Colonic mucosa (tissue), 4 donors: Measurements from ENCODE around the gene PTGER4. TPM values are rescaled to one million over a fixed set of nuclear protein-coding genes. Genes with fewer than 3 reads are reported as not detected.

ENCODE experiments used
- DNase-seq: peaks from one replicate; pipeline ENCODE4 v3.0.0-alpha.2; 2020
- H3K27ac ChIP-seq: fragments of 200-600 bp; one replicate; pipeline ENCODE4 v1.8.0; 2021
- H3K27me3 ChIP-seq: fragments of 200-600 bp; one replicate; pipeline ENCODE4 v1.8.0; 2021
- H3K36me3 ChIP-seq: fragments of 200-600 bp; one replicate; pipeline ENCODE4 v1.8.0; 2021
- H3K4me1 ChIP-seq: fragments of 200-600 bp; one replicate; pipeline ENCODE4 v1.8.0; 2021; ENCODE audit warnings: mild to moderate bottlenecking
- H3K4me3 ChIP-seq: fragments of 200-600 bp; one replicate; pipeline ENCODE4 v1.8.0; 2021
- H3K9ac ChIP-seq, 2 donors: one replicate each; pipeline ENCODE4 v1.7.0; 2013; ENCODE audit warnings: control low read depth in 2 of 2, low read depth in 2 of 2, low read length in 2 of 2
- H3K9me3 ChIP-seq: fragments of 200-600 bp; one replicate; pipeline ENCODE4 v1.8.0; 2021
- intact Hi-C: fragments of 100-400 bp; cut with DNase I; formaldehyde crosslinking; loops from one replicate; pipeline ENCODE4 v1.14.1; 2022
- total RNA-seq, 2 donors: library from RNA; stranded (reverse); fragmentation: NEBNext Ultra II Directional in 1 of 2; extraction: Animal tissue kit (Norgen Biotek cat#: 25700) in 1 of 2; gene quantifications; one replicate each; pipeline ENCODE4 v1.2.1, GENCODE V29; 2021
- TF ChIP-seq, protein P1 (sequence below): fragments of 200-600 bp; IDR thresholded peaks from one replicate; pipeline ENCODE4 v1.8.0; 2022; ENCODE audit warnings: antibody characterized with exemption, mild to moderate bottlenecking
- donor health status: healthy.
- donor health status: DM: no; HTN: no; CAD: no.
- donor health status: DM: no; HTN: no; CAD: no.

PTGER4 gene
- total RNA-seq, 2 donors from 2014 or later: 28.1 to 53.4 TPM

DNA sequence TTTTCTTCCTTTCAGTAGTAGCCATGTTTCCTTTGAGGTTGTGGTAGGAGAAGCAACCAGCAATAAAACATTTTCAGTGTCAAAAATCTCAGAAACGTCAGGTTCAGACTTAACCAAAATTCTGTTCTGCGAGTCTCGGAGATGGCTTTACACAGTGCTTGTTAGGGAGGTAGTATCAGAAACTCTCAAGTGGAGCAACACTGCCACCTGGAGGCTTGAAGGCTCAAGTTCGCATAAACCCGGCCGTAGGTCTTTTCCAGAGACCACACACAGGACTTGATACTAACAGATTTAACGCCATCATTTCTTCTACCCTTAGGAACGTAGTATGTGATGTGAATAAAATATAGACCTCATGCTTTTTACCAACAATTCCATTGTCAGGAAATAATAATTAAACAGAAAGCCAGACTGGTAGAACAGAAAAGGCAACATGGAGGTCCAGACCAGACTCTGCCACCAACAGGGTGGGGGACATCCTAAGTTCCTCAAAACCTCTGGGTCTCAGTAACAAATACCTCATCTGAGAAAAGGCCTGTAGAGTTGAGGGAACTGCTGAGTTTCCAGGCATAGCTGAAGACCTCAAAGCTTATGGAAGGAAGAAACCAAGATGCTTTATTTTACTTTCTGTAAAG lies 8.5 kb downstream of the PTGER4 start:
- Histone ChIP-seq H3K36me3 (peaks cover 14% of the 10 kb centered on the region), H3K9ac (peak overlapping the region in 1 of 2 donors; percentile 14), H3K27ac (peak overlapping the region; percentile 18), H3K4me1 (peaks cover 6% of the 10 kb centered on the region), H3K27me3 (no peaks in the 10 kb centered on the region), H3K9me3 (no peaks in the 10 kb centered on the region), H3K4me3 (no peak overlapping the region)
- intact Hi-C loops: loop anchor here (5.0 to 10.0 kb wide), 3 partner anchors 663 to 1106 kb away; no protein-coding TSS in a partner anchor
- TF ChIP-seq, protein P1, sequence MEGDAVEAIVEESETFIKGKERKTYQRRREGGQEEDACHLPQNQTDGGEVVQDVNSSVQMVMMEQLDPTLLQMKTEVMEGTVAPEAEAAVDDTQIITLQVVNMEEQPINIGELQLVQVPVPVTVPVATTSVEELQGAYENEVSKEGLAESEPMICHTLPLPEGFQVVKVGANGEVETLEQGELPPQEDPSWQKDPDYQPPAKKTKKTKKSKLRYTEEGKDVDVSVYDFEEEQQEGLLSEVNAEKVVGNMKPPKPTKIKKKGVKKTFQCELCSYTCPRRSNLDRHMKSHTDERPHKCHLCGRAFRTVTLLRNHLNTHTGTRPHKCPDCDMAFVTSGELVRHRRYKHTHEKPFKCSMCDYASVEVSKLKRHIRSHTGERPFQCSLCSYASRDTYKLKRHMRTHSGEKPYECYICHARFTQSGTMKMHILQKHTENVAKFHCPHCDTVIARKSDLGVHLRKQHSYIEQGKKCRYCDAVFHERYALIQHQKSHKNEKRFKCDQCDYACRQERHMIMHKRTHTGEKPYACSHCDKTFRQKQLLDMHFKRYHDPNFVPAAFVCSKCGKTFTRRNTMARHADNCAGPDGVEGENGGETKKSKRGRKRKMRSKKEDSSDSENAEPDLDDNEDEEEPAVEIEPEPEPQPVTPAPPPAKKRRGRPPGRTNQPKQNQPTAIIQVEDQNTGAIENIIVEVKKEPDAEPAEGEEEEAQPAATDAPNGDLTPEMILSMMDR: peak; percentile 74
- DNase-seq: peak; percentile 91

DNA sequence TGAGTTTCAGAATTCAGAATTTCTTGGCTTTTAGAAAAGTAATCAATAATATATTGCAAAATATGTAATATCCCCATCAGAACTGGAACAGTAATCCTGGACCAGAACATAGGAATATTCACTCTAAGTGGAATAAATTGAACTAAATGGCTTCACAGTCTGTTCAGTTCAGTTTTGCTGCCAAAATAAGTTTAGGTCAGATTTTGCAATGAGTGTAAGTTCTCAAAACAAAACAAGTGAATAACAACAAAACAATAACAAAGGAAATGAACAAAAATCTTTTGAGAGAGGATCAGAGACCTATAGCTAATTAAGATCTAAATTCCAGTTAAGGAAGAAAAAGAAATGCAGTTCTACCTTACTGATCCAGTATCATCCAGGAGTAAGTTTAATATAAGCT lies 9.3 kb downstream of the PTGER4 start:
- no peaks in the 10 kb centered on the region for H3K27me3 ChIP-seq
- peak overlapping the region; percentile 10 for H3K27ac ChIP-seq
- H3K9ac ChIP-seq: no peak overlapping the region
- no peak overlapping the region for H3K4me3 ChIP-seq
- peaks cover 14% of the 10 kb centered on the region for H3K36me3 ChIP-seq
- no peaks in the 10 kb centered on the region for H3K9me3 ChIP-seq
- intact Hi-C loops: loop anchor here (5.0 to 10.0 kb wide), 3 partner anchors 664 to 1107 kb away; no protein-coding TSS in a partner anchor
- TF ChIP-seq, protein P1: no peak
- peaks cover 6% of the 10 kb centered on the region for H3K4me1 ChIP-seq
- DNase-seq: no peak

DNA sequence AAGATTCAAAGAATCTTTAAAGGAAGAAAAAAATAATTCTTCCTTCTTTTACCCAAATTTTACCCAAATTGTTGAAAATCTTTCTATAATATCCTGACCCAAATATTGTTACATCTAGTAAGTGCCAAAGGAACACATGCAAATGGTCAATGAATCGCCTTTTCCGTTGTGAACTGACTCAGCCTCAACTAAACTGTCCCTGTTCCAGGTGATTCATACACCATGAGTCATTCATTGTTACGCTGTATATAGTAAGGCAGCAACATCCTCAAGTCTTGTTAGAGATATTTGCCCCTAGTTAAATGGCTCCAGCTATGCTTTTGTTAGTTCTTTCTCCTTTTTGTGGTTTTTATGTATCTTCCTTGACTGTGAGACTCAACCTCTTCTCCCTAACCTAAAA lies 9.7 kb downstream of the PTGER4 start:
- intact Hi-C loops: loop anchor here (5.0 to 10.0 kb wide), 3 partner anchors 665 to 1107 kb away; no protein-coding TSS in a partner anchor
- H3K9ac ChIP-seq: no peak overlapping the region
- H3K36me3 ChIP-seq: peaks cover 14% of the 10 kb centered on the region
- H3K27ac ChIP-seq: peak overlapping the region; percentile 10
- H3K4me3 ChIP-seq: no peak overlapping the region
- DNase-seq: peak; percentile 37
- no peaks in the 10 kb centered on the region for H3K9me3 ChIP-seq
- TF ChIP-seq, protein P1: no peak
- peaks cover 6% of the 10 kb centered on the region for H3K4me1 ChIP-seq
- H3K27me3 ChIP-seq: no peaks in the 10 kb centered on the region

DNA sequence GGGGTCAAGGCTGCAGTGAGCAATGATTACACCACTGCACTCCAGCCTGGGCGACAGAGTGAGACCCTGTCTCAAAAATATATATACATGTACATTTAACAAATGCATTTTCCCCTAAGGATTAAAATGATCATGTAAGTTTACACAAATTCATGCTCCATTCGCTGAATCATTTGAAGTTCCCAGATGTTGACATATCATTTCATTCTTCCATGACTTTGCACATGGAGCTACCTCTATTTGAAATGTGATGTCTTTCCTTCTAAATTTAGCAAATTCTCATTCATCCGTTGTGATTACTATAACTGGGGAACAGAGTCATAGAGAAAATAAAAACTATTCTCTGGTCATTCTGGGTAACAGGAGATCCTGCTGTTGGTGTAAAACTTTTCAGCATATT lies 10.6 kb downstream of the PTGER4 start:
- peaks cover 6% of the 10 kb centered on the region for H3K4me1 ChIP-seq
- H3K27me3 ChIP-seq: no peaks in the 10 kb centered on the region
- H3K4me3 ChIP-seq: no peak overlapping the region
- H3K27ac ChIP-seq: no peak overlapping the region
- H3K36me3 ChIP-seq: peaks cover 14% of the 10 kb centered on the region
- no peak overlapping the region for H3K9ac ChIP-seq
- TF ChIP-seq, protein P1: no peak
- intact Hi-C loops: no loop called here
- H3K9me3 ChIP-seq: no peaks in the 10 kb centered on the region
- no peak for DNase-seq

DNA sequence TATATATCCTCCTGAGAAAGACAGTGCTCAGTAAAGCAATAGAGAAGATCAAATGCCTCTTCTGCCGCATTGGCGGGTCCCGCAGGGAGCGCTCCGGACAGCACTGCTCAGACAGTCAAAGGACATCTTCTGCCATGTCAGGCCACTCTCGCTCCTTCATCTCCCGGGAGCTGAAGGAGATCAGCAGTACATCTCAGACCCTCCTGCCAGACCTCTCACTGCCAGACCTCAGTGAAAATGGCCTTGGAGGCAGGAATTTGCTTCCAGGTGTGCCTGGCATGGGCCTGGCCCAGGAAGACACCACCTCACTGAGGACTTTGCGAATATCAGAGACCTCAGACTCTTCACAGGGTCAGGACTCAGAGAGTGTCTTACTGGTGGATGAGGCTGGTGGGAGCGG lies 12.2 kb downstream of the PTGER4 start:
- Histone ChIP-seq H3K27ac (no peak overlapping the region), H3K4me3 (no peak overlapping the region), H3K9me3 (no peaks in the 10 kb centered on the region), H3K36me3 (peaks cover 14% of the 10 kb centered on the region), H3K9ac (no peak overlapping the region), H3K4me1 (no peaks in the 10 kb centered on the region), H3K27me3 (no peaks in the 10 kb centered on the region)
- TF ChIP-seq, protein P1: no peak
- intact Hi-C loops: no loop called here
- DNase-seq: no peak
